NCI-H82 (cell line): ENCODE data around the gene GABRB3.

Source experiments
- DNase-seq: peaks from one replicate; lab custom pipeline; 2025; lab: John Stamatoyannopoulos, UW

Gene GABRB3

DNA sequence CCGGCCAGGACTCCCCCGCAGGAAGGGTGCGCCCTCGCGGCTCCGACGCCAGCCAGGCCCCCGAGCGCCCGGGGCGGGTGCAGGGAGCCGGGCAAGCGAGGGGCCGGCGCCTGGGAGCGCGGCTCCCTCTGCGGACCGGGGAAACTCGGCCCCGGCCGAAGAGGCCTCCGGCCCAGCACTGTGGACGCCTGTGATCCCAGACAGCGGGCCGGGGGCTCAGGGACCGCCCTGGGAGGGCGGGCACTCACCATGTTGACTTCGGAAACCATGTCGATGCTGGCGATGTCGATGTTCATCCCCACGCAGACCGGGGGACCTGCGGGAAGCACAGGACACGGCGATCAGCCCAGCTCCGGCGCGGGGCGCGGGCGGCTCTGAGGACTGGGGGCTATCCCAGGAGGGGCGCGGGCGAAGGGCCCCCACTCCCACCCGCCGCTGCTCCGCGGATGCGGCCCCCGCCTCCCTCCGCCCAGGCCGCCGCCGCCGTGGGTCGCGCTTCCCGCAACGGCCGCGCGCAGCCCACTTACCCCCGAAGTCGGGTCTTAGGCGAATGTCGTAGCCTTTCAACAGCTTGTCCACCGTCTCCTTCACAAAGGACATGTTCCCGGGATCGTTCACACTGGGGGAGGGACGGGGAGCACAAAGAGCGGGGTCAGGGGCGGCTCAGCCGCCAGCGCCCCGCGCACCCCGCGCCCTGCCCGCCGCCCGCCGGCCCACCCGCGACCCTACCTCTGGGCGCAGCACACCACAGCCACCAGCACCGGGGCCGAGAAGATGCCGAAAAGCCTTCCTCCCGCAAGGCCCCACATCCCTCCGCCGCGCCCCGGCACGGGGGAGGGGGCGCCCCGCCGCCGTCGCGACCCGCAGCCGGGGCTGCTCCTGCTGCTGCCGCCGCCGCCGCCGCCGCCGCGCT, at the start of gene GABRB3:
TSS of gene GABRB3 (minus strand) at position 913 of the 913 bp plus-strand sequence.
- peak; percentile 52 for DNase-seq

DNA sequence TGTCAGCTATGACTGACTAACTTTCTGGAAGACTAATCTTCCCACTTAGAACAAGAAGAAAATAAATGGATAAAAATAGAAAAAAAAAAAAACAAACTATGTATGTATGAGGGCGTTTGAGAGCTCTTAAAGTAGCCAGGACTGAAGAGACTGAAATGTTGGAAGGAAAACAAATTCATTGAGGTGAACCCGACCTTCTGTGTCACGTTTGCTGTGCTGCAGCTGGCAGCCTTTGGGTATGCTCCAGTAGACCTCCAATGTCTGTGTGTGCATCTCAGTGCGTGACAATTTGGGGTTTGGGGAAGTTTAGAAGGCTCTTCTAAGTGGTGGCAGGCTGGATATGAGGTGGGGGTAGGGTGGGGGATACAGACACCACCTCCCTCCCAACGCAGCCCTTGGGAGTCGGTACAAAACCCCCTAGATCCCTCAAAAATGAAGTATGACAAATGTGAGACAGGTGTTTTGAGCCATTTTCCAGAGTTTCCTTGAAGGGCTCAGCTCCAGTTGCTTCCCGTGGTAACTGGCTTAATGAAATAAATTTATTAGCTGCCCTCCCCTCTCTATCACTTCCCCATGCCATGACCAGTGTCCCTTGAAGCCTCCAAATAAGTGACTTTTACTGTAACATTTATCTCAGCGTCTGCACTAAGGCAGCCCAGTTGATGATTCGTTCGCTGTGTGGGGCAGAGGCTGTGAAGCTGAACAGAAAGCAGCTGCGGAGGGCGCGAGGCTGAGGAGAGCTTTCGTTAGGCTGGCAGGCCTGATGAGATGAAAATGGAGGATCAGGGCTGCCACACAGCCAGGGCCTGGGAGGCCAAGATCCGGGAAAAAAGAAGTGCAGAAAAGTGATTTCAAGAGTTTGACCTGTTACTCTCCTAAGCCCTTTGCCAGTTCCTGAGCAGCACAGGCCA, 34.9 kb upstream of the GABRB3 start:
- no peak for DNase-seq

GRCh38 chr15:26806574-26806973, 33.7 kb upstream of the GABRB3 start:
- no peak for DNase-seq

- DNase-seq = peak; percentile 38
Observed at GRCh38 chr15:26806151-26806550, 33.3 kb upstream of the GABRB3 start.

GRCh38 chr15:26805470-26805869, 32.6 kb upstream of the GABRB3 start:
- DNase-seq = no peak

DNA sequence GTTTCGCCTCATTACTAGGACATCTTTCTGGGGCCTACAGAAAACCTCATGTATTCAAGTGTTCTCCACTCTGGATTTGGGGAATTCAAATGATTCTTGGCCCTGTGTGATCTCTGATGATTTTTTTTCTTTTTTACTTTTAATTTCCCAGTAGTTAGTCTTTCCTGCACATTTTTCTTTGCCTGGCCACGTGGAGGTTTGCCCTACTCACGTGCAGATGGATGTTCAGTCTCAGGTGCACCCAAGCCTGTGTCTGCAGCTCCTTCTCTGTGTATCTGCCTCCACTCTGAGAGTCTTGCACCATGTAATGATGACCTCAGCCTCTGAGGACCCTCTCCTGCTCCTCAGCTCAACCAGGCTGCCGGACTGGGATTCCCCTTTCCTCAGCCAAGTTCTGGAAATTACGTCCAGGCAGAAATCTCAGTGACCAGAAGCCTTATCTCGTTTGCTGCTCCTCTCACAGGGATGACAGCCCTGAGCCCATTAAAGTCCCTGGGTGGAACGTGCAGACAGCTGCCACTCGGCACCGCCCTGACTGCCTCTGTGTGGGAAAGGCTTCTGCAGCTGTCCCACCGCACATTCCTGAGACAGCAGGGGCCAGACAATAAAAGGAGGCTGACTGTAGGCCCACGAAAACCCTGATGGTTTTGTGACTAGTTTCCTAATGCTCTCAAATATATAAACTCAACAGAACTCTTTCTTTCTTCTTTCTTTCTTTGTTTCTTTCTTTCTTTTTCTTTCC, 31.4 kb upstream of the GABRB3 start:
- DNase-seq = peak; percentile 25

DNA sequence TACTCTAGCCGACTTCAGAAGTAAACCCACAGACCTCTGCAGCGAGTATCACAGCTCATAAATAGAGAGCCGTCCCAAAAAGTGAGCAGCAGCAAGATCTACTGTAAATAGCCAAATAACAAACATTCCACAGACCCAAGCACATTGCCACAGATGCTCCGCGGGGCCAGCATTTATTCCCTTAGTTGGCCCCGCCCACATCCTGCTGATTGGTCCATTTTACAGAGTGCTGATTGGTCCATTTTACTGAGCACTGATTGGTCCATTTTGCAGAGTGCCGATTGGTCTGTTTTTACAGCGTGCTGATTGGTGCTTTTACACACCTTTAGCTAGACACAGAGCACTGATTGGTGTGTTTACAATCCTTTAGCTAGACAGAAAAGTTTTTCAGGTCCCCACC, 17.3 kb upstream of the GABRB3 start:
- DNase-seq = no peak

DNA sequence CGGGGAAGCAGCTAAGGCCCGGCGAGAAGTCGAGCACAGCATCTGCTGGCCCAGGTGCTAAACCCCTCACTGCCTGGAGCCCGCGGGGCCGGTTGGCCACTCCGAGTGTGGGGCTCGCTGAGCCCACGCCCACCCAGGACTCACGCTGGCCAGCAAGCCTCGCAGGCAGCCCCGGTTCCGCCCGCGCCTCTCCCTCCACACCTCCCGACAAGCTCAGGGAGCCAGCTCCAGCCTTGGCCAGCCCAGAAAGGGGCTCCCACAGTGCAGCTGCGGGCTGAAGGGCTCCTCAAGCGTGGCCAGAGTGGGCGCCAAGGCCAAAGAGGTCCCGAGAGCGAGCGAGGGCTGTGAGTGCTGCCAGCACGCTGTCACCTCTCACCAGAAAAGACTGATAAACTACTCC, 8.9 kb upstream of the GABRB3 start:
- DNase-seq = no peak

DNA sequence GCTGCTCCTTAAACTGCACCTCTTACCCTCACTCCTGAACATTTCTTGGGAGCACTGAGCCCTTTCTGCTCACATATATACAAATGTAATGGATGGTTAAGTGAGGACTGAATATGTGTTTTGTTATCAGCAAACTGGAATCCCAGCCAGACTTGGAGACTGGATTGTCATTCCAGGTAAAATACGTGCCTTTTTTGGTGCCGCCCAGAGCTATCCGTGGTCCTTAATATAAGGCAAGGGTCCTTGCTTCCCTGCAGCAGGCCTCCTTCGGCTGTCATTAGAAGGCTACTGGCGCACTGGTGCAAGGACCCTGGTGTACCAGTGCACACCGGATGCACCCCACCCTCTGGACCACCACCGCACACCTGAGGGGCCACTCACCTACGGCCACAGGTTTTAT, 1.1 kb upstream of the GABRB3 start:
- DNase-seq = peak; percentile 58

DNA sequence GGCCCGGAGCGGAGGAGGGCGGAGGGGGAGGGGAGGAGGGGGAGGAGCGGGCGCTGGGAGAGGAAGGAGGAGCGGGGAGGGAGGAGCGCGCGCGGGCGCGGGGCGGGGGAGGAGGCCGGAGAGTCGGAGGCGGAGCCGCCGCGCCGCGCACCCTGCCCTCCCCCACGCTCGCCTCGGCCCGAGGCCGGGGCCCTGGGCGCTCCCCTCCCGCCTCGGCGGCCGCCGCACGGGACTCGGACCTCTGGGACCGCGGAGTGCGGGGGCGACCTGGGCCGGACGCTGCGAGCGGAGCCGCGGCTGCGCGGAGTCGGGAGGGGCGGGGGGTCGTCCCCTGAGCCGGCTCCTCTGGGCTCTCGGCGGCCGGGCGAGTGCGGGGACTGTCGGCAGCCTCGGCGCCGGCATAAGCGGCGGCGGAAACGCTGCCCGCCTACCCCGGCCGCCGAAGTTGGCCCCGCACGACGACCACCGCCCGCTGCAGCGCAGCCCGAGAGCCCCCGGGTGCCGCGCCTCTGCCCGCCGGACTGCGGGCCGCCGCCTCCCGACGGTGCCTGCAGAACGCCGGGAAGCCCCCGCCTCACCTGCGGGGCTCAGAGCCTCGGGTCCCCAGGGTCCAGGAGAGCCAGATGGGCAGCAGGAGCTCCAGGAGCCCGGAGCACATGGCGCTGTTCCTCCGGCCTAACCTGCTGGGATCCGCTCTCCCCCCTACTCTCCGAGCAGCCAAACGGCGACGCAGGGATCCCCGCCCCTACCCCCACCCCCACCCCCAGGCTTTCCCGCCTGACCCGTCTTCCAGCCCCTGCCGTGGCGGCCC, 406 bp upstream of the GABRB3 start:
- DNase-seq = peak; percentile 88

DNA sequence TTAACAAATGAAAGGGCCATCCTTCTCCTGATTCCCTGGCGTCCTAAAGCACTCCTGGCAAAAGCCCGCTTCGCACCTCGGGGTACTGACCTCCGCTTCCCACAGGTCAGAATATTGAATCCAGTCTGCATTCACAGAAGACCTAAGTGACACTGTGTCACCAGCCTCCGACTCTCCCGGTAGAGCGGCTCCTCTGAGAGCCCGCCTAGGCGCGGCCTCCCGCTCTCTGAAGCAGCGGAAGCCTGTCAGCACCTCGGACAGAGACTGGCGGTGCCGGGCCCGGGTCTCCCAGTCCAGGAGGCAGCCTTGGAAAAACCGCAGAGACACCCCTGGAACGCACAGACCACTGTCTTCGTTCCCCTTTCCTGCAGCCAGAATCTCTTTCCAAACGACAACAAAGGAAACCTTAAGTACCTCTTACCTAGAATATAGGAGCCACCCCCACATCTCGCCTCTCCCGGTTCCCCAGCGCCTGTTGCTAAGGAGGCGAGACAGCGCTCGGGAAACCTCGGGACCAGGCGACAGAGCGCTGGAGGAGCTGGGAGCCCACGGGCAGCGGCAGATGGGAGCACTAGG, 1.2 kb downstream of the GABRB3 start:
- DNase-seq = peak; percentile 74

DNA sequence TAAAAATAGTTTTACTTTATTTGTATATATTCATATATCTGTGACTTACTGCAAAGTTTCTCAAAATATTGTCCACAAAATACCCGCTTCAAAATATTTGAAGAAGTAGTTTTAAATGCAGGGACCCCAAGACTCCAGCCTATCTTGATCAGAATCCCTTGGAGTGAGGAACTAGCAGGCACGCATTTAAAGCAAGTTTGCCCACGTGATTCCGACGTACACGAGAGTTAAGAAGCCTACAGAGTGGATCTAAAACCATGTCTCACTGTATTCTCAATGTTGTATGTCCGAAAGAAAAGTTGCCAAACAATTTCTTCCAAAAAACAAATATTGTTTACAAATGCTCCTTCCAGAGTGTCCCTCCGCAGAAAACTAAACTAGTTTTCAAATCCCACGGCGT, 1.7 kb downstream of the GABRB3 start:
- DNase-seq = peak; percentile 75

DNA sequence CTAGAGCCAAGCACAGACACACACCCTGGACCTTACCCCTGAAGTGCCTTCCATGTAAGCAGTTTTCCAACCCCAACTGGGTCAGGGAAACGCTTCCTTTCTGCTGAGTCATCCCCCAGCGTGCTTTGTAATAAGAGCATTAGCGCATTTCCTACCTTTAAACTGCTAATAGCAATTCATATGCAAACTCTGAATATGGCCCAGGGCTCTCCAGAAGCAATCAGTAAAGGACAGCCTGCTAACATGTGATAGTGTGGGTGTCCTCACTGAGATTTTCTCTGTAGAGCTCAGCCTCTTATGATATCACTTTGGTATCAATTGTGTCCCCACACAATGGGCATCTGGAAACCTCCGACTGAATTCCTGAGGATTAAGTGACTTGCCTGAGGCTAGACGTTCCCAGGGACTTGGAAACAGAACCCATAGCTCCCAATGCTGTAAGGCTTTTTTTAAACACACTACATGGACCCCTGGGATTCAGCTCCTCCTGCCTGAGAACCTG, 5.6 kb downstream of the GABRB3 start:
- peak; percentile 40 for DNase-seq

DNA sequence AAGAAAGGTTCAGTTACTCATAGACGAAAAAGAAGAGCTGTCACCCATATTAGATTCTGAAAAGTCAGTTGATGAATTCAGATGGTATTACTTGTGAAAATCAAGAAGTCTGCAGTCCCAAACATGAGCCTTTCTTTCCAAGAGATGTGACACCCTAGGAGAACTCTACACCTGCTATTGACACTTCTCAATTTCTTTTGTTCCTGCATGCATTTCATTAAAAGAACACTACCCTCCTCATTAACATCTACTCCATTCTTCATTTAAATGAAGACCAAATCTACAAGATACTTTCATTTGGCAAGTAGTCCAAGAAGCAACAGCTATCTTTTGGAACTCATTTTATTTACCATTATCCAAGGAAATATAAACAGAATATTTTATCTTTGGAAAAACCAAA, 6.6 kb downstream of the GABRB3 start:
- DNase-seq = no peak

- no peak for DNase-seq
Observed at GRCh38 chr15:26759986-26760385, 12.9 kb downstream of the GABRB3 start.

GRCh38 chr15:26758079-26758478, 14.8 kb downstream of the GABRB3 start:
- DNase-seq = no peak

DNA sequence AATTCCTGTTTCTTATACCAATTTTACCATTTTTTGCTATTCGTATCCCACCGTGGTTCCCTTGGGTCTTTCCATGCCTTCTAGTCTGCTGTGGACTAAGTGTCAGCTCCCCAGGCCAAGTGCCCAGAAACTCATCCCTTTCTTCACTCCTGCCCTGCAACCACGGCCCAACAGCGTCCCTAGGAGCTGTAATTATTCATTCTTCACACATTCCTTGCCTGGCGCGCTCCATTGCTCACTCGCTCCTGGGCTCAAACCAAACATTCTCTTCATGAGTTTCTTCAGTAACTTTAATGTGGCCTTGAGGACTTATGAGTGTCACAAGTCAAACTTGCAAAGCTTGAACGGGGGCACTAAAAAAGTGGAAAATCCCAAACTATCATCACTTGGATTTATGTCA, 15.7 kb downstream of the GABRB3 start:
- DNase-seq = no peak

DNA sequence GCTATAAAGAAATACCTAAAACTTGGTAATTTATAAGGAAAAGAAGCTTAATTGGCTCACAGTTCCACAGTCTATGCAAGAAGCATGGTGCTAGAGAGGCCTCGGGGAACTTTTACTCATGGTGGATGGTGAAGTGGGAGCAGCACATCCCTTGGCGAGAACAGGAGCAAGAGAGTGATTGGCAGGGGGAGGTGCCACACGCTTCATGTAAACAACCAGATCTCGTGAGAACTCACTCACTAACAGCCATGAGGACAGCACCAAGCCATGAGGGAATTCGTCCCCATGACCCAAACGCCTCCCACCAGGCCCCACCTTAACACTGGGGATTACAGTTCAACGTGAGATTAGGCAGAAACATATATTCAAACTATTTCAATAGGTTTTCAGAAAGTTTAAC, 28.0 kb downstream of the GABRB3 start:
- DNase-seq = no peak

DNA sequence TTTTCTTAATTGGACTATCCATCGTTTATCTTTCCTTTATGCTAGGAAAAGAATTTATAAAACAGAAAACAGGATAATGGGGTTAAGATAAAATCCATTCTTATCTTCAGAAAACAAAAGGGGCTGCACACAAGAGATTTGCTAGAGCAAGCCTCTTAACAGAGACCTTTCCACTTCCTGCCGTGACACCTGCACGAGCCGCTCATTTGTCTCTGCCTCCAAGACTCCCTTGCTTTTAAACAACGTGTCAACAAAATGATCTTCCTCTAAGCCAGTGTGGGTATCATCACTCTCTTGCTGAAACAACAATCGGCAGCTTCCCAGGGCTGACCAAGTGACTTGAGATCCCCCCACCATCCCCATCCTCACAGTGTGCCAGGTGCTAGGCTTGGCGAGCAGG, 33.1 kb downstream of the GABRB3 start:
- DNase-seq = no peak

DNA sequence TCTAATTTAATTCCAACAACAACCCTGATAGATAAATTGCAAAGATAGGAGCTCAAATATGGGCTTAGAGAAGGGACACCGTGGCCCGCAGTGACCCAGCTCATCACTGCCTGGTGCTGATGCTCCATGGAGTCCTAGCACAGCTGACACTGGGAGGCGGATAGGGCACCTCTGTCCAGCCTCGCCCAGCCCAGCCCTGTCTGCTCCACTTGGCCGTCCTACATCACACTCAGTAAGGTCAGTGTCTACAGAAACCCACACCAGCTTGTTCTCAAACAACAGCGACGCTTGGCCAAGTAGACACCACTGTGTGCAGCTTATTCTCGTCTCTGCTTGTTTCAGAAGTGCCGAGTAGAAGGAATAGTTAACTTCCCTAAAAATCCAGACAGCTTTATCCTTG, 33.9 kb downstream of the GABRB3 start:
- no peak for DNase-seq
